GM19023 (cell line): ENCODE data around the gene BLVRB.
"Not testable (repeated sequence)": the region's sequence is repeated elsewhere in the genome, so short reads cannot be mapped to it uniquely, and the experiment has no call there.

ENCODE experiments used
- ATAC-seq: cut with Tn5 transposase; IDR thresholded peaks from one replicate; pipeline ENCODE4 v1.9.1; 2021; ENCODE audit warnings: mild to moderate bottlenecking, moderate library complexity; ENCODE audit not compliant: unreplicated experiment

Gene BLVRB

DNA sequence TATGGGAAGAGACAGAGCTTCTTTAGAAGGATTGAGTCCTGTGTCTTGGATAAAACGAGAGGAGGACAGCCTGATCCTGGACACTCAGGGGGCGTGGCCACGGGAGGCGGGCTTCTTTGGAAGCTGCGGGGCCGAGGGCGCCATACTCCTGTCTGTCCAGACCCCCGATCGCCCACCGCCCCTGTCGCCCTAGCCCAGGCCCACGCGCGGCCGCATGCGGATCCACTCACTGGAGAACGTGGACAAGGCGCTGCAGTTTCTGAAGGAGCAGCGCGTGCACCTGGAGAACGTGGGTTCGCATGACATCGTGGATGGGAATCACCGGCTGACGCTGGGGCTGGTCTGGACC lies 24.3 kb upstream of the BLVRB start:
- ATAC-seq: no peak

DNA sequence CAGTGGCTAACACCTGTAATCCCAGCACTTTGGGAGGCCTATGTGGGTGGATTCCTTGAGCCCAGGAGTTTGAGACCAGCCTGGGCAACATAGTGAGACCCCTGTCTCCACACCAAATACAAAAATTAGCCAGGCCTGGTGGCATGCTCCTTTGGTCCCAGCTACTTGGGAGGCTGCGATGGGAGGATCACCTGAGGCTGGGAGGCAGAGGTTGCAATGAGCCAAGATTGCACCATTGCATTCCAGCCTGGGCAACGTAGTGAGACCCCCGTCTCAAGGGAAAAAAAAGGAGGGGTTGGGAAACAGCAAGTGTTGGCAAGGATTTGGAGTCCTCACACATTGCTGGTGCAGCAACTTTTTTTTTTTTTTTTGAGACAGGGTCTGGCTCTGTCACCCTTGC lies 20.5 kb upstream of the BLVRB start:
- ATAC-seq: no peak

DNA sequence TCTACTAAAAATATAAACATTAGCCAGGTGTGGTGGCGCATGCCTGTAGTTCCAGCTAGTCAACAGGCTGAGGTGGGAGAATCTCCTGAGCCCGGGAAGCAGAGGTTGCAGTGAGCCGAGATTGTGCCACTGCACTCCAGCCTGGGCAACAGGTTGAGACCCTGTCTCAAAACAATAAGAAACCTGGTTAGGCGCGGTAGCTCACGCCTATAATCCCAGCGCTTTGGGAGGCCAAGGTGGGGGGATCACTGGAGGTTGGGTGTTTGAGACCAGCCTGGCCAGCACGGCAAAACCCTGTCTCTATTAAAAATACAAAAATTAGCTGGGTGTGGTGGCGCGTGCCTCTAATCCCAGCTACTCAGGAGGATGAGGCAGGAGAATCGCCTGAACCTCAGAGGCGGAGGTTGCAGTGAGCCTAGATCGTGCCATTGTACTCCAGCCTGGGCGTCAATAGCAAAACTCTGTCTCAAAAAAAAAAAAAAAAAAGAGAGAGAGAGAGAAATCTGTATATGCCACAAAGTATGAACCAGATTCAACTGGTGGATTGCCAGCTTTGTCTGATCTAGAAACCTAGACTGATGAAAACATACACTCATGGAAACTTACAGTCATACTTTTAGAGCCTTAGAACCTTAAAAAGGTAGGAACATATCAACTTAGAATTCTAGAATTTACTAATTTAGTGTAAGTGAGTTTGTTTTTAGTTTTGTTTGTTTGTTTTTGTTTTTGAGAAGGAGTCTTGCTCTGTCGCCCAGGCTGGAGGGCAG lies 10.5 kb upstream of the BLVRB start:
- not testable (repeated sequence) for ATAC-seq

DNA sequence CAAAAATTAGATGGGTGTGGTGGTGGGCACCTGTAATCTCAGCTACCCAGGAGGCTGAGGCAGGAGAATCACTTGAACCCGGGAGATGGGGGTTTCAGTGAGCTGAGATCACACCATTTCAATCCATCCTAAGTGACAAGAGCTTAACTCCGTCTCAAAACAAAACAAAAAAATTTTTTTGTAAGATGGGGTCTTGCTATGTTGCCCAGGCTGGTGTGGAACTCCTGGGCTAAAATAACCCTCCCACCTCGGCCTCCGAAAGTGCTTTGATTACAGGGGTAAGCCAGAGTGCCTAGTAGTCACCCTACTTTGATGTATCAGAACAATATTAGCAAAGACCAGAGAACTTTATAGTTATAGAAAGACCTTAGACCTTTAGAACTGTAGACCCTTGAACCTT lies 9.2 kb upstream of the BLVRB start:
- ATAC-seq: no peak

DNA sequence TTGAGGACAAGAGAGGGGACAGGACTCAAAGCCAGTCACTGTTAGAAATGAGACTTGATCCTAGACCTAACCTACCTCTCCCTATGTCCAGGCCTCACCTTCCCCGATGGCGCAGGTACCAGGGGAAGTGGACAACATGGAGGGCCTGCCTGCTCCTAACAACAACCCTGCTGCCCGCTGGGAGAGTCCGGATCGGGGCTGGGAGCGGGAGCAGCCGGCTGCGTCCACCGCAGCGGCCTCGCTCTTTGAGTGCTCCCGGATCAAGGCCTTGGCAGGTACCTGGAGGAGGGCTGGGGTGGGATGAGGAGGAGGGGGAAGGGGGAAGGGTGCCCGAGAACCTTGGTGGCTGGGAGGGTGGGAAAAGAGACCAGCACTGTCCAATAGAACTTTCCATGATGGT lies 7.0 kb upstream of the BLVRB start:
- no peak for ATAC-seq

DNA sequence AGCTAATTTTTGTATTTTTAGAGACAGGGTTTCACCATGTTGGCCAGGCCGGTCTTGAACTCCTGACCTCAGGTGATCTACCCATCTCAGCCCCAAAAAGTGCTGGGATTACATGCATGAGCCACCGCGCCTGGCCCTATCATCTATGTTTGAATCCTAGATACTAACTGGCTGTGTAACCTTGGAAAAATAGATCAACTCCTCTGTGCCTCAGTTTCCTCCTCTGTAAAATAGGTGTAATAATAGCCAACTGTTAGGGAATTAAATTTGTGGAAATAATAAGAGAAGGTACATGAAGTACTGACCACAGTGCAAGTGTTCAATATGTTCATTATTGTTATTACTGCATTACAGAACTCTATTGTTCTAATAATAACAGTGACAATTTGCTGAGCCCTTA lies 5.6 kb upstream of the BLVRB start:
- ATAC-seq: no peak

DNA sequence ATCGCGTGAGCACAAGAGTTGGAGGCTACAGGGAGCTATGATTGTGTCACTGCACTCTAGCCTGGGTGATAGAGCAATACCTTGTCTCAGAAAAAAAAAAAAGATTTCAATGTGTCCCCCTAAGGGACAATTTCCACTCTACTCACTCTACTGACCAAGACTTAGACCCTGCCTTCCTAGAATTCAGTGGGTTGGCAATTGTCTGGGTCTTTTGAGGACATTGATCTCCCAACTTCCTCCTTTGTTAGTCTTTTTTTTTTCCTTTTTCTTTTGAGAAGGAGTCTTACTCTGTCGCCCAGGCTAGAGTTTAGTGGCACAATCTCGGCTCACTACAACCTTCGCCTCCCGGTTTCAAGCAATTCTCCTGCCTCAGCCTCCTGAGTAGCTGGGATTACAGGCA lies 3.5 kb upstream of the BLVRB start:
- no peak for ATAC-seq

DNA sequence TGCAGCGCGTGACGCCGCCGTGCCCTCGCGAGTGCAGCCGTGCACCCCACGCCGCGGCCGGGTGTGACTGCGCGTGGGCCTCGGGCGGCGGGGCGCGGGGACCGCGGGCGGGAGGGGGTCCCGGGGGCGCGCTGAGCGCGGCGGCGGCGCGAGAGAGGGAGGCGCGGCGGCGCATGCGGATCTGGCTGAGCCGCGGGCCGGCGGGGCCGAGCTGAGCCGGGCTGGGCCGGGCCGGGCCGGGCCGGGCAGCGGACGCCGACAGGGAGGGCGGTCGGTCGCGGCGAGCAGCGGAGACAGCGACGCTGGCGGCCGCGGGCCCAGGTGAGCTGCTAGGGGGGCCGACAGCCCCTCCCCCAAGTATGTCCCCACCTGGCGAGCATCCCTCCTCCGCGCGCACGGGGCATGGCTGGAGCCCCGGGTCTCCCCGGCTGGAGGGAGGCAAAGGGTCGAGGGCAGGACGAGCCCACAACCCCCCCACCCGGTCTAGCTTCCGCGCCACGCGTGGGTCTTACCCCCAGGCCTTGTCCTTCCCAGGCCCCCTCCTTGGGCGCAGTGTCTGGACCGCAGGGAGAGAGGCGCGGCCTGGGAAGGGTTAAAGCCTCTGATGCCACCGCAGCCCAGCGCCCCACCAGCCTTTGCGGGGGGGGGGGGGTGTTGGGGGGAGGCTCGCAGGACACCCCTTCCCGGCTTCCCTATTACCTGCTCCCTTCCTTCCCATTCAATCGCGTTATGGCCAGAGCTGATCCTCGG lies 1.6 kb upstream of the BLVRB start, which contains the start of gene SPTBN4:
TSS of gene SPTBN4 (plus strand) at position 17 of the 750 bp plus-strand sequence. CDS start 5,621 bp downstream, outside the sequence.
- no peak for ATAC-seq

DNA sequence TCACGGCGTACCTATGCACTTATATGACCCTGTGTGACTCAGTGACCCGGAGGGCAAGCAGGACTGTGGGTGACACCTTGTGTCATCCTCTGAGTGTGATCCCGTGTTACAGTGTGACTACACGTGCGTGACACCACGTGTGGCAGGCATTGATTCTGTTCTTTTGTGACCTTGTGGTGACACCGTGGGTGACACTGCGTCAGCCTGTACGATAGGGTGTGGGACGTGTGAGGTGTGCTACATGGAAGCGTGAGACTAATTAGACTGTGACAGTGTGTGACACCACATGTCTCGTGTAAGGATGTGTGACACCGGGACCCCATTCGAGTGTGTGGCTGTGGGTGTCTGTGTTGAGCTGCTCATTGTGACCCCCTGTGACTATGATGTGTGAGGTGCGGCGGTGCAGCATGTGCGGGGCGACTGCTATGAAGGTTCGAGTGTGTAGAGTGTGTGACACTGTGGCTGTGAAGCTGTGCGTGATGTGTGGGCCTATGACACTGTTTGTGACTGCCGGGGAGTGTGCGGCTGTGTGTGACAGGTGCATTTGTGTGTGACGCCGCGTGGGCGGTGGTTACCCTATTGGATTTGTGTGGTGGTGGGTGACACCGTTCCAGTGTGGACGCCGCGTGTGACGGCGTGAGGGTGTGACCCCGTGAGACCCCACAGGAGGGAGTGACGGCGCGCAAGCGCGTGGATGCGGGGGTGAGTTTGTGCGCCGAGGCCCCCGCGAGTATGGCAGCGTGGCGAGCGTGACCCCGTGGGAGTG lies 857 bp upstream of the BLVRB start:
- peak; percentile 24 for ATAC-seq

DNA sequence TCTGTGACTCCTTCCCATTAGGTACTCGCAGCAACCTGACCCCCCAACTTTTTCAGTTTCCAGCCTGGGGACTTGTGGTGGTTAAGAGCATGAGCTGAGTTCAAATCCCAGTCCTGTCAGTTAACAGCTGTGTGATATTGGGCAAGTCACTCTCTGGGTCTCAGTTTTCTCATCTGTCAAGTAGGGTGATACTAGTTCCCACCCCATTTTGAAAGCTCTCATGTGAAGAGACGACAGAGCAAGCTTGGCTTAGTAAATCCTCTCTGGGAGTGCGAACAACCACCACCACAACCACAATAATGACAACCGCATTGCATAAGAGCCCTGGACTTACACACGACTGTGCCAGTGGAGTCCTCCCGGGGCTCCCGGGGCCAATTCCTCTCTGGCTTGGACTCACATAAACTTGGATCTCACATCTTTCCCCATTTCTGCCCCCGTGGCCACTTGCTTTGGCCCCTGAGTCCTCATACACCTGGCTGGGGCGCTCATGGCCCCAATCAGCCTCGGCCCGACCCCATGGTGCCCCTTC lies 454 bp downstream of the BLVRB start:
- ATAC-seq: no peak

DNA sequence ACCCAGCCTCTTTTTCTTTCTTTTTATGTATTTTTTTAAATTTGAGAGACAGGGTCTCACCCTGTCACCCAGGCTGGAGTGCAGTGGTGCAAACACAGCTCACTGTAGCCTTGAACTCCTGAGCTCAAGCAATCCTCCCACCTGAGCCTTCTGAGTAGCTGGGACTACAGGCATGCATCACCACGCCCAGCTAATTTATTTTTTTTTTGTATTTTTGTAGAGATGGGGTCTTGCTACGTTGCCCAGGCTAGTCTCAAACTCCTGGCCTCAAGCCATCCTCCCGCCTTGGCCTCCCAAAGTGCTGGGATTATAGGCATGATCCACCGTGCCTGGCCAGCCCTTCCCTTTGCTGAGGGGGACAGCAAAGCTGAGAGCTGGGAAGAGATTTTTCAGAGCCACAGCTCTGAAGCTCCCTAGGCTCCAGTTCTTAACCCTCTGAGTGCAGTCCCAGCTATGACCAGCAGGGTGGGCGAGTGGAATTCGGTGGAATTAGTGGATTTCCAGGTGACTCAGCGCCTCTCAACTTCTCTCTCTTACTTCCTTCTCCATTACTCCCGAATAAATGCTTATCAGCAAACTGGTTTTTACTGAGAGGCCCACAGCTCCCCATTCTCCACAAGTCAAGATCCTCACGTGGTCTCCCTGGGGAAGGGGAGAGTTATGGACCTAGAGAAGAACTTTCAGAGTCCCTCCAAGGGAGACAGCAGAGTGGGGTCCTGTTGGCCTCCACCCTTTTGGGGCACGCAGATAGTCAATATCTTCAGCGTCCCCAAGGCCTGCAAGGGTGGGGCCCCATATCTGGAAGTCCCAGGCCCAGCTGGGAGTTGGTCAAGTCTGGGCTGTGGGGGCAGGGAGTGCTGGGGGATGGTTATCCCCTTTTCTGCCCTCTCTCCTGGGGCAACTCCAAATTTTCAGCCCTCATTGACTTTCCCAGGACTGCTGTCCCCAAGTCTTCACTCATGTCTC lies 1.2 kb downstream of the BLVRB start:
- no peak for ATAC-seq

DNA sequence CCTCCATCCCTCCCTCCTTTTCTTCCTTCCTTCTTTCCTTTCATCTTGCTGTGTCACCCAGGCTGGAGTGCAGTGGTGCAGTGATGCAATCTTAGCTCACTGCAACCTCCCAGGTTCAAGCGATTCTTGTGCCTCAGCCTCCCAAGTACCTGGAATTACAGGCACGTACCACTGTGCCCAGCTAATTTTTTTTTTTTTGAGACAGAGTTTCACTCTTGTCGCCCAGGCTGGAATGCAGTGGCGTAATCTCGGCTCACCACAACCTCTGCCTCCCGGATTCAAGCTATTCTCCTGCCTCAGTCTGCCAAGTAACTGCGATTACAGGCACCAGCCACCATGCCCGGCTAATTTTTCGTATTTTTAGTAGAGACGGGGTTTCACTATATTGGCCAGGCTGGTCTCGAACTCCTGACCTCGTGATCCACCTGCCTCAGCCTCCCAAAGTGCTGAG lies 1.9 kb downstream of the BLVRB start:
- not testable (repeated sequence) for ATAC-seq

DNA sequence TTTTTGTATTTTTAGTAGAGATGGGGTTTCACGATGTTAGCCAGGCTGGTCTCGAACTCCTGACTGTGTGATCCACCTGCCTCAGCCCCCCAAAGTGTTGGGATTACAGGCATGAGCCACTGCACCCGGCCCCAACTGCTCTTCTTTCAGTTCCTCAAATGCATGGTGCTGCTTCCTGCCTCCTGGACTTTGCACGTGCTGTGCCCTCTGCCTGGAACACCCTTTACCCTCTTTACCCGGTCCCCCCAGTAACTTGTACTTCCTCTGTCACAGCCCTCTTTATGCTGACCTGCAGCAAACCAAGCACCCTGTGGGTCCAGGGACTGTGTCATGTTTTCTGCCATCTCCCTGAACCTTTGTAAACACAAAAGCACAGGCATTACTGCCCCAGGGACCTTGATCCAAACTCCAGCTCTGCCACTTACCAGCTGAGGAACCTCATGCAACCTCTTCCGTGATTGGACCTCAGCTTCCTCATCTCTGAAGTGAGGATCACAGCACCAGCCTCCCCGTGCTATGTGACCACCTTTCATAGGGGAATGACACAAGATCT lies 3.8 kb downstream of the BLVRB start:
- no peak for ATAC-seq

DNA sequence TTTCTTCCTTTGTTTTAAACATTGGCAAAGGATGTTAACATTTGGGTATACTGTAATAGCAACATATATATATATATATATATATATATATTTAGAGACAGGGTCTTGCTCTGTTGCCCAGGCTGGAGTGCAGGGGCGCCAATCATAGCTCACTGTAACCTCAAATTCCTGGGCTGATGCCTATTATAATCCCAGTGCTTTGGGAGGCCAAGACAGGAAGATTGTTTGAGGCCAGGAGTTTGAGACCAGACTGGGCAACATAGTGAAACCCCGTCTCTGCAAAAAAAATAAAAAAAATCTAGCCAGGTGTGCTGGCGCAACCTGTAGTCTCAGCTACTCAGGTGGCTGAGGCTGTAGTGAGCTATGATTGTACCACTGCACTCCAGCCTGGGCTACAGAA lies 5.4 kb downstream of the BLVRB start:
- ATAC-seq: no peak

DNA sequence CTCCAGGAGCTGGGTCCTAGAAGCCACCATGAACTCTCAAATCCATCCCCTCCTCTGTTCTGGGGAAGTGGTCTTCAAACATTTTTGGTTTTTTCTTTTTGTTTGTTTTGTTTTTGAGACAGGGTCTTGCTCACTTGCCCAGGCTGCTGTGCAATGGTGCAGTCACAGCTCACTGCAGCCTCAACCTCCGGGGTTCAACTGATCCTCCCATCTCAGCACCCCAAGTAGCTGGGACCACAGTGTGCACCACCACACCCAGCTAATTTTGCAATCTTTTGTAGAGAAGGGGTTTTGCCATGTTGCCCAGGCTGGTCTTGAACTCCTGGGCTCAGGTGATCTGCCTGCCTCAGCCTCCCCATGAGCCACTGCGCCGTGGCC lies 7.0 kb downstream of the BLVRB start:
- ATAC-seq: no peak

DNA sequence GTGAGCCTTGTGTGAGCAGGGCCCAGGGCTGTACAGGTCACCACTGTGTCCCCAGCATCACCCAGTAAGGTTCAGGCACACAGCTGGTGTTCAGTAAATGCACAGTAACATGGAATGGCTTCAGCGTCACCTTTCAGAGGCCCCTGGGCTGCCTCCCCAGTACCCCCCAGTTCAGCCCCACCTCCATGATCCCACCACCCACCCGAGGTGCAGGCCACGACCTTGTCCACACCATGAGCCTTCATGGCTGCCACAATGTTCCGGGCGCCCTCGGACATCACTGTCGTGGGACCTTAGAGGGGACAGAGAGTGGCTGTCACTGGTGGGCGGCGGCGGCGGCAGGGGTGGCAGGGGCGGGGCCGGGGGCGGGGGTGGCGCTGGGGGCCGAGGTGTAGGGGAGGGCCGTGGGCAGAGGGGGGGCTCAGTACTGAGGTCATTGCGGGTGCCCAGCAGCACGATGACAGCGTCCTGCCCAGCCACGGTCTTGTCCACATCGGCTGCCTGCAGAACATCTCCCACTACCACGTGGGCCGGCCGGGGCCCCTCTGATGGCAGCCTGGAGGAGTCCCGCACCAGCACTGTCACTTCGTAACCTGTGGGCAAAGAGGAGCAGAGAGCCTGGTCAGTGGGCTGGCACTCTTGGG lies 7.5 kb downstream of the BLVRB start:
- ATAC-seq: no peak

DNA sequence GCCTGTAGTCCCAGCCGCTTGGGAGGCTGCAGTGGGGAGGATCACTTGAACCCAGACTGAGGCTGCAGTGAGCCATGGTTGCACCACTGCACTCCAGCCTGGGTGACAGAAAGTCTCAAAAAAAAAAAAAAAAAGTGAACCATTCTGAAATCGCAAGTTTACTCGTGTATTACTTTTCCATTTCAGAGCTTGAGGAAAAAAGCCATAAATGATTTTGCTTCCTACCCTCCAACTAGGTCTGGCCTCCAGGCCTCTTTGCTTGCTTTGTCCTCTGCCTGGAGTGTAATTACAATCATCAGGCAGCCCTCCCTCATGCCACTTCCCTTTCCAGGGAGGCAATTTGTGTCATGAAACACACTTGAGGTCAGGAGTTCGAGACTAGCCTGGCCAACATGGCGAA lies 8.5 kb downstream of the BLVRB start:
- ATAC-seq: no peak

DNA sequence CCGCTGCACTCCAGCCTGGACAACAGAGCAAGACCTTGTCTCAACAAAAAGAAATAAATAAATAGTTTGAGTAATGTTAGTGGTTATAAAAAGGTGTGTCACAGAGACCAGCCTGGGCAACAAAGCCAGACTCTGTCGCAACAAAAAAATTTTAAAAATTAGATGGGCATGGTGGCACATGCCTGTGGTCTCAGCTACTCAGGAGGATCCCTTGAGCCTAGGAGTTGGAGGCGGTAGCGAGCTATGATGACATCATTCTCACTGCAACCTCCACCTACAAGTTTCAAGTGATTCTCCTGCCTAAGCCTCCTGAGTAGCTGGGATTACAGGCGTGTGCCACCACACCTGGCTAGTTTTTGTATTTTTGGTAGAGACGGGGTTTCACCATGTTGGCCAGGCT lies 11.6 kb downstream of the BLVRB start:
- not testable (repeated sequence) for ATAC-seq

DNA sequence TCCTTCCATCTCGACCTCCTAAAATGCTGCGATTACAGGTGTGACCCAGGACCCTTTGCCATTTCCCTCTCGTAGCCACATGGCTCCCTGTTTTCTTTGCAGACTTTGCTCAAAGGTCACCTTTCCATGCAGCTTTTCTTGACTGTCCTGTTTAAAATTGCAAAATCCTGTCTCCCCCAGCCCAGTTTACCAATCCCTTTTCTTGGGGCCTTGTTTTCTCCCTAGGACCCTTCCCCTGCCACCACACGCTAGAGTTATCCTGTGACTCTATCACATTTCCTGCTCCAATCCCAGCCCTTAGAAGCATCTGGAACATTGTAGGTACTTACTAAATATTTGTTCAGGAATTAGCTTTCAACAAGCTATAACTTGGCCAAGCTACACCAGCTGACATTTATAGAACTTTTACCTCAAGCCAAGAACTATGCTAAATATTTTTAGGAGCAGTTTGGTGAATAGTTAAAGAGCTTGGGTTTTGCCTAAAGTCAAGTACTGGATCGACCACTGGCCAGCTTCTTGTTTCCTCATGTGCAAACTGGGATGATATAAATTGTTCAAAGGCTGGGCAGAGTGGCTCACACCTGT lies 12.3 kb downstream of the BLVRB start:
- ATAC-seq: no peak
